ENCODE measurements around the gene POMT1.
"Not testable (repeated sequence)": the region's sequence is repeated elsewhere in the genome, so short reads cannot be mapped to it uniquely, and the experiment has no call there.

The POMT1 gene

GRCh38 chr9:131546336-131547084 is 43.8 kb downstream of the POMT1 start:
- H2AFZ ChIP-seq (ENCODE audit: low read length): no peak overlapping the region

GRCh38 chr9:131549186-131549585 is 46.5 kb downstream of the POMT1 start:
- not testable (repeated sequence) for H3K4me1 ChIP-seq (ENCODE audit: insufficient read depth, low read length, severe bottlenecking); H3K36me3 ChIP-seq (ENCODE audit: insufficient read depth, low read length); H3K9me3 ChIP-seq (ENCODE audit: low read length); H3F3A ChIP-seq (ENCODE audit: insufficient read depth, low read length); H4K20me1 ChIP-seq (ENCODE audit: insufficient read depth, low read length); H3K9ac ChIP-seq (ENCODE audit: low read length); H3K27ac ChIP-seq (ENCODE audit: low read depth, low read length, poor library complexity, severe bottlenecking); H3K4me2 ChIP-seq (ENCODE audit: low read length); H3K79me2 ChIP-seq (ENCODE audit: insufficient read depth, low read length); H3K27me3 ChIP-seq (ENCODE audit: insufficient read depth, low read length); H2AFZ ChIP-seq (ENCODE audit: low read length); H3K4me3 ChIP-seq (ENCODE audit: low read depth, low read length, poor library complexity, severe bottlenecking); H3K9me2 ChIP-seq (ENCODE audit: low read depth, low read length)

More at GRCh38 chr9:131546336-131547084, 43.8 kb downstream of the POMT1 start:
- Histone ChIP-seq H3K4me2 (ENCODE audit: low read length) (no peak overlapping the region), H3K9me3 (ENCODE audit: low read length) (peaks cover 5% of the 10 kb centered on the region), H3K36me3 (ENCODE audit: insufficient read depth, low read length) (no peaks in the 10 kb centered on the region), H3K27ac (ENCODE audit: low read depth, low read length, poor library complexity, severe bottlenecking) (no peak overlapping the region), H3F3A (ENCODE audit: insufficient read depth, low read length) (no peaks in the 10 kb centered on the region), H3K4me3 (ENCODE audit: low read depth, low read length, poor library complexity, severe bottlenecking) (no peak overlapping the region), H3K9me2 (ENCODE audit: low read depth, low read length) (no peaks in the 10 kb centered on the region), H3K4me1 (ENCODE audit: insufficient read depth, low read length, severe bottlenecking) (no peaks in the 10 kb centered on the region), H3K27me3 (ENCODE audit: insufficient read depth, low read length) (no peaks in the 10 kb centered on the region), H3K79me2 (ENCODE audit: insufficient read depth, low read length) (no peaks in the 10 kb centered on the region), H4K20me1 (ENCODE audit: insufficient read depth, low read length) (no peaks in the 10 kb centered on the region), H3K9ac (ENCODE audit: low read length) (no peak overlapping the region)
- TF ChIP-seq CTCF (IDR thresholded peaks at IDR 0.05; ENCODE audit: low read length): no peak
- TF ChIP-seq EZH2 (IDR thresholded peaks at IDR 0.05; ENCODE audit: borderline replicate concordance, low read length): no peak

- not testable (repeated sequence) for H3K9me3 ChIP-seq (ENCODE audit: low read length); H3K4me2 ChIP-seq (ENCODE audit: low read length); H3F3A ChIP-seq (ENCODE audit: insufficient read depth, low read length); H3K79me2 ChIP-seq (ENCODE audit: insufficient read depth, low read length); H3K4me3 ChIP-seq (ENCODE audit: low read depth, low read length, poor library complexity, severe bottlenecking); H3K9me2 ChIP-seq (ENCODE audit: low read depth, low read length); H4K20me1 ChIP-seq (ENCODE audit: insufficient read depth, low read length); H2AFZ ChIP-seq (ENCODE audit: low read length); H3K36me3 ChIP-seq (ENCODE audit: insufficient read depth, low read length); H3K9ac ChIP-seq (ENCODE audit: low read length); H3K27me3 ChIP-seq (ENCODE audit: insufficient read depth, low read length); H3K4me1 ChIP-seq (ENCODE audit: insufficient read depth, low read length, severe bottlenecking); H3K27ac ChIP-seq (ENCODE audit: low read depth, low read length, poor library complexity, severe bottlenecking)
These were observed 47.7 kb downstream of the POMT1 start for GRCh38 chr9:131550465-131550864.

- Histone ChIP-seq H2AFZ (ENCODE audit: low read length) (no peak overlapping the region), H3K27ac (ENCODE audit: low read depth, low read length, poor library complexity, severe bottlenecking) (no peak overlapping the region), H3K36me3 (ENCODE audit: insufficient read depth, low read length) (no peaks in the 10 kb centered on the region), H3K9me3 (ENCODE audit: low read length) (no peaks in the 10 kb centered on the region), H3K9ac (ENCODE audit: low read length) (no peak overlapping the region), H3K4me1 (ENCODE audit: insufficient read depth, low read length, severe bottlenecking) (no peaks in the 10 kb centered on the region), H3K9me2 (ENCODE audit: low read depth, low read length) (no peaks in the 10 kb centered on the region), H3K4me2 (ENCODE audit: low read length) (no peak overlapping the region), H3K4me3 (ENCODE audit: low read depth, low read length, poor library complexity, severe bottlenecking) (no peak overlapping the region), H4K20me1 (ENCODE audit: insufficient read depth, low read length) (no peaks in the 10 kb centered on the region), H3F3A (ENCODE audit: insufficient read depth, low read length) (no peaks in the 10 kb centered on the region), H3K27me3 (ENCODE audit: insufficient read depth, low read length) (no peaks in the 10 kb centered on the region), H3K79me2 (ENCODE audit: insufficient read depth, low read length) (no peaks in the 10 kb centered on the region)
- TF ChIP-seq EZH2 (IDR thresholded peaks at IDR 0.05; ENCODE audit: borderline replicate concordance, low read length) (no peak), CTCF (IDR thresholded peaks at IDR 0.05; ENCODE audit: low read length) (no peak)
These were observed 49.3 kb downstream of the POMT1 start for GRCh38 chr9:131552030-131552429.

Data from OCI-LY1 (cell line).